CD14-positive monocyte (primary cell): ENCODE data around the gene MACROD2. TPM values are rescaled to one million over a fixed set of nuclear protein-coding genes. Genes with fewer than 3 reads are reported as not detected.

ENCODE experiments used
- DNase-seq, 3 donors: peaks; one replicate each; pipeline ENCODE4 v3.0.0-alpha.2; 2011 to 2022
- H2AFZ ChIP-seq: 2 replicates; pipeline ENCODE4 v1.6.0; 2012; ENCODE audit warnings: mild to moderate bottlenecking, low read depth, low read length, inconsistent platforms; ENCODE audit not compliant: insufficient read depth, poor library complexity, severe bottlenecking
- H3K27ac ChIP-seq, 2 donors: 1 replicate in 1 of 2; 2 replicates in 1 of 2; pipeline ENCODE4 v1.5.1; 2012 to 2013; ENCODE audit warnings: low read length in 2 of 2, control low read depth in 1 of 2, inconsistent platforms in 1 of 2, low read depth in 1 of 2, mild to moderate bottlenecking in 1 of 2
- H3K27me3 ChIP-seq, 2 donors: one replicate each; pipeline versions ENCODE4 v1.6.0 to v1.6.1; 2011 to 2013; ENCODE audit warnings: low read length in 2 of 2; ENCODE audit not compliant: control insufficient read depth in 2 of 2, insufficient read depth in 2 of 2
- H3K36me3 ChIP-seq, 2 donors: replicated peaks in 1 of 2; 1 replicate in 1 of 2; 2 replicates in 1 of 2; pipeline versions ENCODE4 v1.5.1 to v1.6.1; 2012 to 2013; ENCODE audit warnings: low read length in 2 of 2, control low read depth in 1 of 2, inconsistent platforms in 1 of 2, mild to moderate bottlenecking in 1 of 2; ENCODE audit not compliant: insufficient read depth in 2 of 2, control insufficient read depth in 1 of 2
- H3K4me1 ChIP-seq, 2 donors: 1 replicate in 1 of 2; 2 replicates in 1 of 2; pipeline versions ENCODE4 v1.5.1 to v1.6.1; 2012 to 2013; ENCODE audit warnings: low read length in 2 of 2, control low read depth in 1 of 2, inconsistent platforms in 1 of 2, mild to moderate bottlenecking in 1 of 2, moderate library complexity in 1 of 2; ENCODE audit not compliant: insufficient read depth in 2 of 2, control insufficient read depth in 1 of 2
- H3K4me2 ChIP-seq: replicated peaks from 2 replicates; pipeline ENCODE3; 2012; ENCODE audit warnings: low read length, moderate library complexity, mild to moderate bottlenecking; ENCODE audit not compliant: poor library complexity, severe bottlenecking; ENCODE audit errors: extremely low read depth
- H3K4me3 ChIP-seq, 3 experiments: fragments of 200-600 bp in 1 of 3; sonication (generic) in 1 of 3; replicated peaks in 1 of 3; 1 replicate in 2 of 3; 2 replicates in 1 of 3; pipeline ENCODE4 v1.5.1; 2011 to 2013; ENCODE audit warnings: low read length in 3 of 3, mild to moderate bottlenecking in 3 of 3, control low read depth in 2 of 3, low read depth in 2 of 3, inconsistent platforms in 1 of 3, moderate library complexity in 1 of 3
- H3K79me2 ChIP-seq: 2 replicates; pipeline ENCODE4 v1.6.0; 2012; ENCODE audit warnings: mild to moderate bottlenecking, control low read depth, inconsistent platforms, low read length, moderate library complexity; ENCODE audit not compliant: insufficient read depth
- H3K9ac ChIP-seq: 2 replicates; pipeline ENCODE4 v1.6.0; 2017; ENCODE audit warnings: low read length, mild to moderate bottlenecking; ENCODE audit not compliant: insufficient read depth, poor library complexity, severe bottlenecking
- H3K9me3 ChIP-seq, 2 donors: replicated peaks in 1 of 2; 1 replicate in 1 of 2; 2 replicates in 1 of 2; pipeline versions ENCODE4 v1.5.1 to v1.6.1; 2012 to 2013; ENCODE audit warnings: low read length in 2 of 2, control low read depth in 1 of 2; ENCODE audit not compliant: control insufficient read depth in 1 of 2, insufficient read depth in 1 of 2
- H4K20me1 ChIP-seq: 2 replicates; pipeline ENCODE4 v1.6.0; 2012; ENCODE audit warnings: mild to moderate bottlenecking, low read length, control low read depth, moderate library complexity; ENCODE audit not compliant: insufficient read depth
- H3K27ac Mint-ChIP-seq, 7 donors: one replicate each; pipeline ENCODE4 v1.8.0; 2020; ENCODE audit warnings: mild to moderate bottlenecking in 7 of 7, mixed read lengths in 7 of 7, moderate library complexity in 6 of 7, inconsistent platforms in 2 of 7
- H3K27me3 Mint-ChIP-seq, 3 donors: one replicate each; pipeline ENCODE4 v1.8.0; 2021 to 2022; ENCODE audit warnings: low read depth in 3 of 3, mild to moderate bottlenecking in 3 of 3, mixed read lengths in 3 of 3, moderate library complexity in 3 of 3, inconsistent platforms in 1 of 3
- H3K36me3 Mint-ChIP-seq, 2 donors: one replicate each; pipeline ENCODE4 v1.8.0; 2020; ENCODE audit warnings: mixed read lengths in 2 of 2, inconsistent platforms in 1 of 2, mild to moderate bottlenecking in 1 of 2
- H3K4me1 Mint-ChIP-seq: one replicate; pipeline ENCODE4 v1.8.0; 2020; ENCODE audit warnings: mild to moderate bottlenecking, mixed read lengths
- H3K4me3 Mint-ChIP-seq, 2 donors: one replicate each; pipeline ENCODE4 v1.8.0; 2020; ENCODE audit warnings: mild to moderate bottlenecking in 2 of 2, mixed read lengths in 2 of 2, moderate library complexity in 1 of 2
- H3K9me3 Mint-ChIP-seq, 7 donors: one replicate each; pipeline ENCODE4 v1.8.0; 2020 to 2022; ENCODE audit warnings: mixed read lengths in 7 of 7, mild to moderate bottlenecking in 6 of 7, moderate library complexity in 6 of 7, inconsistent platforms in 2 of 7
- CTCF ChIP-seq: fragments of 200-600 bp; IDR thresholded peaks from one replicate; pipeline ENCODE4 v1.8.0; 2022; ENCODE audit warnings: antibody characterized with exemption, mild to moderate bottlenecking
- WGBS: methylation state at CpG from one replicate; pipeline ENCODE4 v1.1.5; 2013; ENCODE audit warnings: missing lambda C conversion rate; ENCODE audit not compliant: insufficient coverage; 5-methylcytosine and 5-hydroxymethylcytosine counted together
- intact Hi-C, 2 donors: fragments of 100-400 bp; cut with micrococcal nuclease; formaldehyde crosslinking; loops; one replicate each; pipeline versions ENCODE4 v1.15.0 to v1.15.1; 2023
- polyA plus RNA-seq, 3 donors: library from polyadenylated mRNA; depleted of rRNA in 1 of 3; unstranded in 2 of 3; stranded (reverse) in 1 of 3; fragments of 300-500 nt in 2 of 3; fragments of >200 nt in 1 of 3; fragmentation: Illumina TruSeq in 2 of 3; gene quantifications; 1 replicate in 2 of 3; 2 replicates in 1 of 3; pipeline ENCODE4 v1.2.3, GENCODE V29; 2012 to 2021

The MACROD2 gene
- polyA plus RNA-seq, 3 donors = 0.23 TPM; not detected in 2

- H3K27me3 Mint-ChIP-seq = peaks cover 0 to 2% (median 0%) of the 10 kb centered on the region in 3 donors
- intact Hi-C loops = no loop called here
- no peak for DNase-seq
Observed at GRCh38 chr20:14332866-14333265, 337.6 kb downstream of the MACROD2 start.

GRCh38 chr20:14333721-14334120 is 338.4 kb downstream of the MACROD2 start:
- H3K4me2 ChIP-seq = no peak overlapping the region
- TF ChIP-seq CTCF = no peak

More at GRCh38 chr20:14332866-14333265, 337.6 kb downstream of the MACROD2 start:
- H2AFZ ChIP-seq = no peak overlapping the region
- no peaks in the 10 kb centered on the region for H3K79me2 ChIP-seq
- H3K4me2 ChIP-seq = no peak overlapping the region
- H3K27ac Mint-ChIP-seq = no peak overlapping the region
- H3K27ac ChIP-seq = no peak overlapping the region
- no peak overlapping the region for H3K4me3 ChIP-seq
- H3K4me1 Mint-ChIP-seq = no peaks in the 10 kb centered on the region
- no peak overlapping the region for H3K9ac ChIP-seq
- no peaks in the 10 kb centered on the region for H3K36me3 ChIP-seq
- no CpG with 5 or more reads among the region's 2 CpGs for WGBS
- no peaks in the 10 kb centered on the region for H3K9me3 Mint-ChIP-seq
- no peak for TF ChIP-seq CTCF
- H3K9me3 ChIP-seq = no peaks in the 10 kb centered on the region
- no peak overlapping the region for H3K4me3 Mint-ChIP-seq
- no peaks in the 10 kb centered on the region for H3K36me3 Mint-ChIP-seq
- no peaks in the 10 kb centered on the region for H3K4me1 ChIP-seq
- no peaks in the 10 kb centered on the region for H3K27me3 ChIP-seq
- H4K20me1 ChIP-seq = no peaks in the 10 kb centered on the region

More at GRCh38 chr20:14333721-14334120, 338.4 kb downstream of the MACROD2 start:
- no peak for DNase-seq
- no peak overlapping the region for H3K4me3 Mint-ChIP-seq
- Histone ChIP-seq H3K27ac (no peak overlapping the region), H3K79me2 (no peaks in the 10 kb centered on the region), H4K20me1 (no peaks in the 10 kb centered on the region), H3K27me3 (no peaks in the 10 kb centered on the region), H3K36me3 (no peaks in the 10 kb centered on the region), H3K9ac (no peak overlapping the region), H3K4me3 (no peak overlapping the region), H3K9me3 (no peaks in the 10 kb centered on the region), H2AFZ (no peak overlapping the region), H3K4me1 (no peaks in the 10 kb centered on the region)
- no peak overlapping the region for H3K27ac Mint-ChIP-seq
- H3K9me3 Mint-ChIP-seq = no peaks in the 10 kb centered on the region
- no peaks in the 10 kb centered on the region for H3K36me3 Mint-ChIP-seq
- no CpG with 5 or more reads among the region's 3 CpGs for WGBS
- H3K4me1 Mint-ChIP-seq = no peaks in the 10 kb centered on the region
- intact Hi-C loops = no loop called here
- peaks cover 0 to 2% (median 0%) of the 10 kb centered on the region in 3 donors for H3K27me3 Mint-ChIP-seq
